GM21825 (cell line): ENCODE results near the gene SLC2A4RG.

Source experiments
- ATAC-seq: cut with Tn5 transposase; IDR thresholded peaks from one replicate; pipeline ENCODE4 v1.9.1; 2021; ENCODE audit warnings: mild to moderate bottlenecking, moderate library complexity; ENCODE audit not compliant: unreplicated experiment

The SLC2A4RG gene

DNA sequence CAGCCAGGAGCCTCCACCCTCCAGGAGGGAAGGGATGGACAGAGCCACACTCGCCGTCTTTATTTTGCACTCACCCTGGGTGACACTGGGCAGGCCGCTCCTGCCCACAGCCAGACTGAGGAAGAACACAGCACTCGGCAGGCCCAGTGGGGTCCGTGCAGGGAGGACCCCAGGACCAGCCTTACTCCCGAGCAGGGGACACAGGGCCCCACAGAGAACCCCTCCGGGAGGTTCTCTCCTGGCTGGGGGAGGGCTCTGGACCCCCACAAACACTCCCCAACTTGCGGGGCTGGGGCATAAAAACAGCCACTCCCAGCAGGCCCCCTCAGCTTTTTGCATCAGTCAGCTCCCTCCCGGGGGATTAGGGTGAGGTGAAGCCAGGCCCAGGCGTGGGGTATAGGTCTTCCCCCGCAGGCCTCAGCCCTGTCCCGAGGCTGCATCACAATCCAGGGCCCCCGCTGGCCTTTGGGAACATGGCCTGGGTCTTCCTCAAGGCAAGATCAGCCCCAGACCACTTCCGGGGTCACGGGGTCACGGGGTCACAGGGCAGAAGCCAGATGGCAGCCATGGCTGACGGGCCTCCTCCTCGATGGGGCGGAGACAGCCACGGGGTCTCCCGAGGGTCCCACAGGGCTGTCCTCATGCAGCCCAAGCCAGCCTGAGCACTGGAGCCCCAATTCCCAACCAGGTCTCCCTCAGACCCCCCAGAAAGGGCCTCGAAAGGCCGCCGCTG lies 39.9 kb upstream of the SLC2A4RG start:
- no peak for ATAC-seq

DNA sequence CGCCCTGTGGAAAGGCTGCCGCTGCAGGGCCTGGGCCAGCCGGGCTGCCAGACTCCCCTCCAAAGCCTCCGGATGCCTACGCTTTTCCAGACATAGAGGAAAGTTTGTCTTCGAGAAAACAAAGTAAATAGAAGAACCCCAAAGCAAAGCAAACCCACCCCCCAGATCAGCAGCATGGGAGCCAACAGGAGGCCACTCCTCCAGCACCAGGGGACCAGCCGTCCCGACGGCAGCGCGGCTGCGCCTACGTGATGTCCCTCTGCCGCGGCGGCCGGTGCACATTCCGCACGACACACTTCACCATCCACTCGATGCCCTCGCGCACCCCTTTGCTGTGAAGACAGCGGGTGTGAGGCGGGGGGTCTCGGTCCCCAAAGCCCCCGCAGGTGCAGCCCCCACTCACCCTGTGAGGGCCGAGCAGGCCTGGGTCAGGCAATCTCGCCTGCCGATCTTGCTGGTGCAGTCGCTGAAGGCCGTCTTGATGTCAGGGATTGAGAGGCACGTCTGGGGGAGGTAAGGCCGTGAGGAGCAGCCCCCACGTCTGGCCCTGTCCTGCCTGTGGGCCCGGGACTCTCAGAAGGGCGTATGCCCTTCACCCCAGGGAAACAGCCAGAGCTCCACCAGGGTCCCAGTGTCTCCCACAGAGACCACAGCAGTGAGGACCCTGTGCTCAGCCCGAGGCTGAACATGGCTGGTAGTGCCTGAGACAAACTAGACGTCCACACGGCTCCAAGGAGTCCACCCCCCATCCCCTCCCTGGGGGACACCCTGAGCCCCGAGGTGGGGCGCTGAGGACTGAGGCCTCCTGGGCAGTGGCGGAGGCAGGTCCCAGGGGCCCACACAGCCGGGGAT lies 39.2 kb upstream of the SLC2A4RG start:
- ATAC-seq = no peak

DNA sequence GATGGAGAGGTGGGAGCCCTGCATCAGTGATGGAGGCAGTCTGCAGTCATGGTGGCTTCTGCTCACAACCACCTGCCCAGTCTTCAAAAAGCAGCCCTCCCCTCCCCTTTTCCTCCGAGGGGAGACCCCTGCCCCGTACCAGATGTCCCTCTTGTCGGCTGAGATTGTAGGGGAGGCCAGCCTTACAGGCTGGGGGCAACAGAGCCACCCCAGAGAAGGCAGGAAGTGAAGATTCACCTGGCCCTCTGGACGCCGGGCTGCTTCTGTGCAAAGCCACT lies 38.6 kb upstream of the SLC2A4RG start:
- no peak for ATAC-seq

DNA sequence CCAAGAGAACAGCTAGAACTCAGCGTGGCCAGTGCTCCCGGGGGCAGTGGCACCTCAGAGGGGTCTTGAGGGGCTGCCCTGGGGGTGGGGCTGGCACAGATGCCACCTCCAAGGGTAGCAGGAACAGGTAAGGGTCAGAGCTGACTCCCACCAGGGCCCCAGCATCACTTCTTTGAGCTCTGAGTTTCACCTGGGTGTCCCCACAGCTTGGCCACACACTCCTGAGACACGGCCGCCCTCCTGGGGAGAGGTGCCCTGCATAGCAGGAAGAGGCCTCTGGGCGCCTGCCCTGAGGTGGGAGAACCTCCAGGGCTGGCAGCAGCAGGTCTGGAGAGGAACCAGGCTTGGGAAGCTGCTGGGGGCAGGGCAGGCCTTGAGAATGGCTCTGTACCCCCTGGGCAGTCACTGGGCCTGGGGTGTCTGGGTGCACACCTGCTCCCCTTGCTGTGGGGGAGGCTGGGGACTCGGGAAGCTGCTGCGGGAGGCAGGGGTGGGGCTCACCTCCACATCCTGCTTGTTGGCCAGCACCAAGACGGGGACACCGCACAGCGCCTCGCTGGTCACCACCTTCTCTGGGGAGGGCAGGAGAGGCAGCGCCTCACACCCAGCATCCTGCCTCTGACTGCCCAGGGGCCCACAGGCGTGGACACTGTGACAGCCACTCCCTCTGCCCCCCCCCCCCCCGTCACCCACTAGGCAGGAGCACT lies 38.1 kb upstream of the SLC2A4RG start:
- ATAC-seq = no peak

DNA sequence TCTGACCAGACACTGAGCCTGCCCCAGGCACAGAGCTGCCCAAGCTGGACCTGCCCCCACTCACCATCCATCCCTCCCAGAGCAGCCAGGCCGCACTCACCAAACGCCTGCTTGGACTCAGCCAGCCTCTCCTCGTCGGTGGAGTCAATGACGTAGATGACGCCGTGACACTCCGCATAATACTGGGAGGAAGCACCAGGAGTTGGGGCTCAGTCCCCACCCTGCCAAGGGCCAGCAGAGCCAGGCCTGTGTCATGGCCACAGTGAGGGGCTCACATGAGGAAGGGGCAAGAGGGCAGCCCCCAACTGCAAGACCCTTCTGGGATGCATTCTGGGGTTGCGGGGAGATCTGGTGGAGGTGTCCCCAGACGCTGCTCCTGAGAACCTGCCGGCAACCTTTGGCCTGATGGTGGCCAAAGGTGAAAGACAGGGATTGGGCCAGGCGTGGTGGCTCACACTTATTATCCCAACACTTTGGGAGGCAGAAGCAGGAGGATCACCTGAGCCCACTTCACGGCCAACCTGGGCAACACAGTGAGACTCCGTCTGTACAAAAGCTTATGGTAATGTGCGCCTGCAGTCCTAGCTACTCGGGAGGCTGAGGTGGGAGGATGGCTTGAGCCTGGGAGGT lies 37.4 kb upstream of the SLC2A4RG start:
- ATAC-seq = no peak

DNA sequence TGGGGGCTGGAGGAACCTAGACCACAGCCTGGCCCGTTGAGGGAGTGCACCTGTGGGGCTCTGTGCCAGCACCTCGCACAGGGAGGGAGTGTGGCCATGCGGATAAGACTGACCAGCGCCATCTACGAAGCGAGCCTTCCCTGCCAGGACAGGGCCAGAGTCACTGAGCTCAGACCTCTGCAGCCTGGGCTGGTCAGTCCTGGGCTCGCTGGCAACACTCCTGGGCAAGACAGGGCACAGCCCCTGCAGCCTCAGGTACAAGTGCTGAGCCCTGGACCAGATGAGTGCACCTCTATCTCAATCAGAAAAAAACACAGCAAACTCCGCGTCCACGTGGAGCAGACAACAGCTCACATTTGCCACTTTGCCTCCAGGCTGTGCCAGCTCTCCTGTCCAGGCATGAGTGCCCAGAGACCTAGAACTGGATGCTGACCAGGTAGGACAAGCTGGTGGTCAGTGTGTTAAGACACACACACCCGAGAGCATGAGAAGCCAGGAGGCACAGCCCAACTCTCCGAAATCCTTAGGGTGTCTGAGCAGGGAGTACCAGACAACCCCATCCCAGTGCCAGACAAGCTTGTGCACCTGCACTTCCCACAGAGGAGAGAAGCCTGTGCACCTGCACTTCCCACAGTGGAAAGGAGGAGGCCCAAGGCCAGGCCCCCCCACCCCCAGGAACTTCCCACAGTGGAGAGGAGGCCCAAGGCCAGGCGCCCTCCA lies 36.7 kb upstream of the SLC2A4RG start:
- no peak for ATAC-seq

DNA sequence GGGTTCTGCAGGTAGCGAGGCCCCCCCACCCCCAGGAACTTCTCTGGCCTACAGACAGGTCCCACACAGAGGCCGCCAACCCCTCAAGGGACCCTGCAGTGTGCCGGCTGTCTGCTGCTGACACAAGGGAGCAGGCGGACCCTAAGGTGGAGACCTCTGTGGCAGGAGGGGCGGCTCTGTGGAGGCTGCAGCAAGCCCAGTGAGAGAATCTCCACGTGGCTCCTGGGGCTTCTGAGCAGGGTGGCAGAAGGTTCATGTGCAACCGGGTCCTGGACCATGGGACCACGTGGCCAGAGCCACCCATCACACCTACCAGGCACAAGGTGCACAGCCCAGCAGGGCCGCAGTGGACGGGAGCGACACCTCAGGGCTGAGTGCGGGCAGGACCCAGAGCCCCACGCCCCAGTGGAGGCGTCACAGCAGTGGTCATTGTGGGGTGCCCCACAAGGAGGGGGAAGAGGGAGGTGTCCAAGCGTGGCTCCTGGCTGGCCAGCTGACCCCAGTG lies 36.1 kb upstream of the SLC2A4RG start:
- ATAC-seq = no peak

DNA sequence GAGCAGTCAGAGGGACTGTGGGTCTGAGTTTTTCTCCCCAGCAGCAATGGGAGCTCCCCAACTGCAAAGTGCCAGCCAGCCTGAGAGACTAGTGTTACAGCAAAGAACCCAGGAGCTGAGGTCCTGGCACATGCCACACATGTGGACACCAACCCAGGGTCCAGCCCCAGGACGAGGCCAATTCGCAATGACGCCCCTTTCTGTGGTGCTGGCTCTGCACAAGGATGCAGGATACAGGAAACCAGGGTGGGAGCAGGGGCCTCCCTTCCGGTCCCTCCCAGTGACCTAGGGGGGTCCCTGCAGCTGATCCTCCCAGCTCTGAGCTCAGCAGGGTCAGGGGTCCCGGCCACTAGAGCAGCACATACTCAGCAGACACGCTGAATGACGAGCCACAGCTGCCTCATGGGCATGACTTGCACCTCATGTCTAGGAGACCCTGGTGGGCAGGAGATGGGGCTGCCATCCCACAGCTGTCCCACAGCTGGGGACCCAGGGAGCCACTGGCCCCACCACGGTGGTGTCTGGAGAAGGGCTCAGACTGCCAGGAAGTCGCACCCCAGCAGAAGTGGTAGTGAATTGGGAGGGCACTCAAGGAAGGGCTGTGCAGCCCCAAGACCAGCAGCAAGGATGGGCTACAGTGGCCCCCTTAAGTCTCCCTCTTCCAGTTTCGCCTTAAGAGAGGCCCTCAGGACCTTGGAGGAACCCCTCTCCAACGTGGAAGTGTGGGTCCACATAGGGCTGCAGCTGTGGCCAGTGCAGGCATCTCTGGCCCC lies 35.4 kb upstream of the SLC2A4RG start:
- ATAC-seq = no peak

DNA sequence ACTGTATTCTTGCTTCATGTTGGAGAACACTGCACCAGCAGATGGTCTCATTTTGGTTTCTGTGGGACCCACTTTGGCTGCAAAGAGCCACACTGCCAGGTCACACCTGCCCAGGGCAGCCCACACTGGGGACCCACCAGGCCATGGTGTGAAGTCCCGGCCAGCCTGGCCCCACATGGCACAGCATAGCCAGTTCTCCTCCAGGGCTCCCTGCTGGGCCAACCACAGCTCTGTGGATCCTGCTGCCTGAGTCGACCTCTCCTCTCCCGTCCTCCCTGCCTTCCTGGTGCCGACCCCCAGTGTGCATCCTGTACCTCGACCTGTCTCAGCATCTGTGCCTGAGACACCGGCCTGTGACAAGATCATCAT lies 34.8 kb upstream of the SLC2A4RG start:
- no peak for ATAC-seq

DNA sequence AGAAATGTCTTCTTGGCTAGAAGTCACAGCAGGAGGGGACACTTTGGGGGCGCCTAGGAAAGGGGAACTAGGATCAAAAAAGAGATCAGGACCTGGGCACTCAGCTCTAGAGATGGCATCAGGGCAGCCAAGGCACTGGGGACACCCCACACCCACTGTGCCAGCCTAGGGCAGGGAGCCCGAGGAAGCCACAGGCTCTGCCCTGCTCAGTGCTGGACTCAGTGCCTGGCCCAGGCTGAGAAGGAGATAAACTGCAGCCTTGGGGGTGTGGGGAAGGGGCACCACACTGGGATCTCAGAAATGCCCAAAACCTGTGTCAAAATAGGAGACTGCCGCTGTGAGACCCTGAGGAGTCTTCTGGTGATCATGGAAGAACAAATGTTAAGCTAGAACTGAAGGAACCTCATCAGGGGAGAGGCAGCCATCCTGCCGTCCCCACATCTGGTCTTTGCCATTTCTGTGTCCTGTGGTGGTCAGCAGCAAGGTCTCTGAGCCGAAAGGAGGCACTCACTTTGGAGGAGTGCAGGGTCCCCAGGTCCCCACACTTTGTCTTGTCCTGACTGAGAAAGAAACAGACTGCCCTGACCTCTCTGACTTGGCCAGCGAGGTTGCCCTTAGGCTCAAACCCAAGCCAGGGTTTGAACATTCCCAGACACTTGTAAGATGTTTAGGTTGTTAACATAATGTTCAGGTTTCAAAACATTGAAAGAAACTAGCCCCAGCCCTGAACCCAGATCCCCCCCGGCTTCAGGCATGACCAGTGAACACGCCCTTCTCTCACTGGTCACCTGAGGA lies 34.1 kb upstream of the SLC2A4RG start:
- no peak for ATAC-seq

DNA sequence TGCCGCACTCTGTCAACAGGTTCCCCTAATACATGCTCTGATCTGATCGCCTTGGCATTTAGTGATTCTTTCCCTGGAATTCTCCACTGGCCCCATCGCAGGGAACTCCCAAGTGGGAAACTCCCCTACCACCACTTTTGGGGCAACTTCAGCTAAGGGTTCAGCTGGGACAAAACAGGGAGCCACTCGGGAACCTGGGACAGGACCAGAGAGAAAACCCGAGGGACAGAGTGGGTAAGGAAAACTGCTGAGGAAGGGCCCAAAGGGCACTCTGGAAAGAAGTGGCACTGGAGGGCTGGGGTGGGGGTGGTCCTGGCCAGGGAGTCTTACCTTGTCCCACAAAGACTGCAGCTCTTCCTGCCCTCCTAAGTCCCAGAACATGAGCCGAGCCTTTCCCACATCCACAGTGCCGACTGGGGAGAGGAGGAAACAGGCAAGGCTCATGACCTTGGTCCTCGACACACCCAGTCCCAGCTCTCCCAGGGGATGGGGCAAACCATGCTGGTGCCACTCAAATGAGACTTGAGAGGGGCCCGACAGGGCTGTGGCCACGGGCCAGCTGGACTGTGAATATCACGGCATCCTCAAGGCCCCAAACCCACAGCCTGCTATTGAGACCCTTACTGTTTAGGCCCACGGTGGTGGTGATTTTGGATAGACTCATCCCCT lies 33.4 kb upstream of the SLC2A4RG start:
- no peak for ATAC-seq

DNA sequence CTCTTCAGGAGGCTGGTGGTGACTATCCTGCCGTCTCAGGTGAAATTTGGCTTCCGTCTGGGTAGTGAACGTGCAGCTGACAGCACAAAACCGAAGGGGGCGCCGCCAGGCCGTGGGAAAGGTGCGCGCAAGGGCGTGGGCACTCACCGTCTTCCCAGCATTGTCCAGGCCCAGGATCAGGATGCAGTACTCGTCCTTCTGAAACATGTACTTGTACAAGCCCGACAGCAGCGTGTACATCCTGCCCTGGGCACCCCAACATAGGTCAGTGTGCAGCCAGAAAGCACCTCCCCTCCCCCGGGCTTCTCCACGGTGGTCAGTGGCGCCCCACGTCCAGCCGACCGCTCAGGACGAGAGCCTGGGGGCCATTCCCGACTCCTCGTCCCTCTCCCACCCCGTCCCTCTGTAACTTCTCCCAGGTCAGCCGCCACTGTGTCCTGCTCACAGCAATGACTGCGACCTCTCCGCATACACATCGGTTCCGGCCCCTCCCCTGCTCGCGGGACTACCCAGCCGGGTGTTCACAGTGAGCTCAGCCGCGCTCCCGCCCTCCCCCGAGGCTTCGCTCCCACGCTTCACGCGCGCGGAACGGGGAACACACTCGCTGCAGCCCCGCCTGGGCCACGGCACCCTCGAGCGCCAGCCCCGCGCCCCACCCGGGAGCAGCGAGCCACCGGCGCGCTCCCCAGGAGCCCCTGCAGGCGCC lies 32.6 kb upstream of the SLC2A4RG start:
- peak; percentile 28 for ATAC-seq

DNA sequence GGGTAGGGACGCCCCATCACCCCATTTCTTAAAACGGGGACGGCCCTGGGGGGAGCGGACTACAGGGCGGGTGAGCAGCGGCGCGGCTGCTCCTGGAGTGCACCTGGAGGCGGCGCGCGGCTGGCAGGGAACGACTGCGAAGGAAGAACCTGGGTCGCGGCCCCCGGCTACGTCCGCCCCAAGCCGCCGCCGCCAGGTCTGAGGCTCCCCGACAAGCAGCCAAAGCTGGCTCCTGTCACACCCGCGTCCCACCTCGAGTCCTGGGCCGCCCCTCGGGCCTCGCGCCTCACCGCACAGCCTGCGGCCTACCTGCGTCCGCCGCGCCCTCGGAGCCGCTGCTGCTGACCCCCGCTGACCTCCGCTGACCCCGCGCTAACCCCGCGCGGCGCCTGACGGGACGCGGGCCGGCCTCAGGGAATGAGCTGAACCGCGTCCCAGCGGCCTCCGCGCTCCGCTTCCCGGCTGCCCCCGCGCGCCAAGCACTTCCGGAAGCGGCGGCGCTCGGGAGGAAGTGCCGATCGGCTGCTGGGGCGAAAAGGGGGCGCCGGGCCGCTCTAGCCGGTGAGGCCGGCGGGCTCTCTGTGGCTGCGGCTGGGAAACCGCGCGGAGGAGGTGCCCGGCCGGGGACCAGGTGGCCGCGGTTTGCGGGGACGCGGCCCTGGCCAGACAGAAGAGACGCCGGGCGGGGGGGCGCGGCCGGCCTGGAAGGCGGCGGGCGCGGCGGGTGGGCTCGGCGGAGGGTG lies 31.8 kb upstream of the SLC2A4RG start, which contains the start of the genes ARFRP1 and ZGPAT:
Gene ARFRP1, minus strand, starts transcription at position 419 of the 743 bp plus-strand sequence. CDS start 885 bp downstream, outside the sequence.
Gene ZGPAT, plus strand, starts transcription at position 482 of the 743 bp plus-strand sequence. CDS start 542 bp downstream, outside the sequence.
- peak; percentile 65 for ATAC-seq

DNA sequence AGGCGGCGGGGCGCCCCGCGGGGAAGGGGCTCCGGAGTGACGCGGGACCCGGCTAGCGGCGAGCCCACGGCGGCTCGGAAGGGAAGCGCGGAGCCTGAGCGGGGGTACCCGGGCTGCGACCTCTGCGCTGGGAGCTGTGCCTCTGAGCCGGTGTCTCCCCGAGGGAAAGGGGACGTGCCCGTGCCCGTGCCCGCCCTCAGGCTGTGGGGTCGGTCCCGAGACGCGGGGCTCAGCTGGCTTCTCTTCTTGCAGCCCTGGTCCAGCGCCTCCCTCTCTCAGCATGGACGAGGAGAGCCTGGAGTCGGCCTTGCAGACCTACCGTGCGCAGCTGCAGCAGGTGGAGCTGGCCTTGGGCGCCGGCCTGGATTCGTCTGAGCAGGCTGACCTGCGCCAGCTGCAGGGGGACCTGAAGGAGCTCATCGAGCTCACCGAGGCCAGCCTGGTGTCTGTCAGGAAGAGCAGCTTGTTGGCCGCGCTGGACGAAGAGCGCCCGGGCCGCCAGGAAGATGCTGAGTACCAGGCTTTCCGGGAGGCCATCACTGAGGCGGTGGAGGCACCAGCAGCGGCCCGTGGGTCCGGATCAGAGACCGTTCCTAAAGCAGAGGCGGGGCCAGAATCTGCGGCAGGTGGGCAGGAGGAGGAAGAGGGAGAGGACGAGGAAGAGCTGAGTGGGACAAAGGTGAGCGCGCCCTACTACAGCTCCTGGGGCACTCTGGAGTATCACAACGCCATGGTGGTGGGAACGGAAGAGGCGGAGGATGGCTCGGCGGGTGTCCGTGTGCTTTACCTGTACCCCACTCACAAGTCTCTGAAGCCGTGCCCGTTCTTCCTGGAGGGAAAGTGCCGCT lies 31.1 kb upstream of the SLC2A4RG start:
- peak; percentile 18 for ATAC-seq

DNA sequence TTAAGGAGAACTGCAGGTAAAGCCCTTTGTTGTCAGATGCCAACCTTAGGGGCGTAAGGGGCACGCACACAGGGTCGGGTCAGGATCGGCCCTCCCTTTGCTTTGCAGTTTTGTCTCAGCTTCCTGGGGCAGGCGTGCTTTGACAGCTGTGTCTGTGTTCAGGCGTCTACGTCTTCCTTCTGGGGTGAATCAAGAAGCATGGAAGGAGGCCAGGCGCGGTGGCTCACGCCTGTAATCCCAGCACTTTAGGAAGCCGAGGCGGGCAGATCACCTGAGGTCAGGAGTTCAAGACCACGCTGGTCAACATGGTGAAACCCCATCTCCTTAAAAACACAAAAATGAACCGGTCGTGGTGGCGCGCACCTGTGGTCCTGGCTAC lies 30.4 kb upstream of the SLC2A4RG start:
- no peak for ATAC-seq

DNA sequence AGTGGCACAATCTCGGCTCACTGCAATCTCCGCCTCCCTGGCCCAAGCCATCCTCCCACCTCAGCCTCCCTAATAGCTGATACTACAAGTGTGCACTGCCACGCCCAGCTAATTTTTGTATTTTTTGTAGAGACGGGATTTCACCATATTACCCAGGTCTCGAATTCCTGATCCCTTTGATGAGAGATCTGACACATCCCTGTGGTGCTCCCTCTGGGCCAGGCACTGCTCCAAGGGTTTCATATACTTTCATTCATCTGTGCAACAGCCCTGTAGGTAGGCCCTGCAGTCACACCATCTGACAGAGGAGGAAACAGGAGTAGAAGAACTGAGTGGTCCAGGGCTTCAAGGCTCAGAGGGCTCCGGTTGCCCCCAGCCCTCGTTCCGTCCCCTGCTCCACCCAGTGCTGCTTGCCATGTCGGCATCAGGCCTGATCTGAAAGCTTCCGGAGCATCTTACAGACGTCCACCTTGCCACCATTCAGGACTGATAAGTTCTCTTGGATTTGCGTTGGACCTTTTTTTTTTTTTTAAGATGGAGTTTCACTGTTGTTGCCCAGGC lies 28.4 kb upstream of the SLC2A4RG start:
- no peak for ATAC-seq
